ENCODE results near the gene ARHGEF38. TPM values are rescaled to one million over a fixed set of nuclear protein-coding genes. Genes with fewer than 3 reads are reported as not detected.
"Not testable (repeated sequence)": the region's sequence is repeated elsewhere in the genome, so short reads cannot be mapped to it uniquely, and the experiment has no call there.

ARHGEF38 gene
- total and polyA plus RNA-seq, 8 donors, result 0.61 to 23.2 (median 2.5) TPM

- Histone ChIP-seq H3K9me3 (no peaks in the 10 kb centered on the region), H3K27ac (peak overlapping the region; percentile 25 to 78 (median 67)), H3K27me3 (no peaks in the 10 kb centered on the region), H3K4me1 (peaks cover 0 to 33% (median 15%) of the 10 kb centered on the region in 4 donors), H3K4me3 (no peak overlapping the region), H3K36me3 (peaks cover 6 to 52% (median 46%) of the 10 kb centered on the region in 4 donors)
- WGBS, 5 donors, result 34 to 64% (median 38%) methylated on average over 4 of the region's 4 CpGs
- peak in 2 of 3 donors; percentile 49 to 75 for TF ChIP-seq POLR2AphosphoS5 (IDR thresholded peaks at IDR 0.05)
- TF ChIP-seq CTCF (IDR thresholded peaks at IDR 0.05), result no peak
- intact Hi-C loops (cut with DNase I; ENCODE audit: low total_unique reads), result no loop called here
- peak; percentile 84 to 95 for DNase-seq
Measured at GRCh38 chr4:105683038-105683437, 130.6 kb downstream of the ARHGEF38 start.

GRCh38 chr4:105686571-105686970, 134.2 kb downstream of the ARHGEF38 start:
- intact Hi-C loops (cut with DNase I; ENCODE audit: low total_unique reads), result no loop called here
- H3K27me3 ChIP-seq, result no peaks in the 10 kb centered on the region
- H3K4me3 ChIP-seq, result no peak overlapping the region
- H3K4me1 ChIP-seq, result peaks cover 0 to 20% (median 7%) of the 10 kb centered on the region in 4 donors
- TF ChIP-seq EP300 (IDR thresholded peaks at IDR 0.05), result no peak
- TF ChIP-seq POLR2AphosphoS5 (IDR thresholded peaks at IDR 0.05), result no peak
- no peak for TF ChIP-seq POLR2A (IDR thresholded peaks at IDR 0.05)
- TF ChIP-seq CTCF (IDR thresholded peaks at IDR 0.05), result no peak
- 85 to 95% (median 88%) methylated on average over 2 of the region's 2 CpGs for WGBS, 5 donors
- H3K27ac ChIP-seq, result no peak overlapping the region
- H3K36me3 ChIP-seq, result peaks cover 11 to 86% (median 73%) of the 10 kb centered on the region in 4 donors
- DNase-seq, result no peak
- H3K9me3 ChIP-seq, result no peaks in the 10 kb centered on the region

DNA sequence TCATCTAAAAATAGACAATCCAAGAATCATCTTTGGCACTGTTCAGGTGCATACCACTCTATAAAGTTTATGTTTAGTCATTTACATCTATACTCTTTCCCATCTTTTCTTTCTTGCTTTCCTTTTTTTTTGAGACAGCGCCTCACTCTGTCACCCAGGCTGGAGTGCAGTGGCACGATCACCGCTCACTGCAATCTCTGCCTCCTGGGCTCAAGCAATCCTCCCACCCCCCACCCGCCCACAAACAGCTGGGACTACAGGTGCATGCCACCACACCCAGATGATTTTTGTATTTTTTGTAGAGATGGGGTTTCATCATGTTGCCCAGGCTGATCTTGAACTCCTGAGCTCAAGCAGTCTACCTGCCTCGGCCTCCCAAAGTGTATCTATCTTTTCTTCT, 142.4 kb downstream of the ARHGEF38 start:
- intact Hi-C loops (cut with DNase I; ENCODE audit: low total_unique reads); H3K9me3 ChIP-seq: not testable (repeated sequence)

GRCh38 chr4:105695832-105696231, 143.4 kb downstream of the ARHGEF38 start:
- peaks cover 6 to 85% (median 81%) of the 10 kb centered on the region in 4 donors for H3K36me3 ChIP-seq

More for the DNA sequence above, 142.4 kb downstream of the ARHGEF38 start:
- H3K4me3 ChIP-seq, H3K4me1 ChIP-seq, DNase-seq, H3K27me3 ChIP-seq, H3K27ac ChIP-seq: not testable (repeated sequence)
- H3K36me3 ChIP-seq, result peaks cover 6 to 95% (median 86%) of the 10 kb centered on the region in 4 donors
- WGBS, 5 donors, result 94 to 98% (median 95%) methylated on average over 5 of the region's 5 CpGs

DNA sequence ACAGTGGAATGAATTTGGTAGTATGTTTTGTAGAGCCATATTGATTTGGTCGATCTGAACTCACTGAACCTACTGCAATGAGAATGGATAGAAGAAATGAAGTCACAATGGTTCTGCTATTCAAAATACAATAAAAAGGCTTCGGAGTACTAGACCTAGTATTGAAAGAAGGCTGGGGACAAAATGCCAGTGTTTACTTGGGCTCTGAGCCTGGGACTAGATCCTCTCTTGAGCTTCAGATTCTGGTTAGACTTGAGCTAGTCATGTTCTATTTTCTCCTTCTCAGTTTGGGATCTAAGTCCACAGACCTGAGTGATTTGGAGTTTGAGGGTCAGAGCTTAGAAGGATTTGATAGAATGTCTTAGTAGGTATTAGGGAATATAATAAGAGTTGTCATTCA, 146.2 kb downstream of the ARHGEF38 start:
- H3K27me3 ChIP-seq, result no peaks in the 10 kb centered on the region
- peaks cover 0 to 28% (median 9%) of the 10 kb centered on the region in 4 donors for H3K4me1 ChIP-seq
- intact Hi-C loops (cut with DNase I; ENCODE audit: low total_unique reads), result no loop called here
- 69 to 90% (median 83%) methylated on average over 2 of the region's 2 CpGs for WGBS, 5 donors
- no peaks in the 10 kb centered on the region for H3K9me3 ChIP-seq
- no peak overlapping the region for H3K4me3 ChIP-seq
- no peak for TF ChIP-seq POLR2AphosphoS5 (IDR thresholded peaks at IDR 0.05)
- TF ChIP-seq POLR2A (IDR thresholded peaks at IDR 0.05), result no peak
- TF ChIP-seq EP300 (IDR thresholded peaks at IDR 0.05), result no peak
- no peak for TF ChIP-seq CTCF (IDR thresholded peaks at IDR 0.05)
- peaks cover 6 to 63% (median 56%) of the 10 kb centered on the region in 4 donors for H3K36me3 ChIP-seq
- no peak overlapping the region for H3K27ac ChIP-seq
- no peak for DNase-seq

More at GRCh38 chr4:105695832-105696231, 143.4 kb downstream of the ARHGEF38 start:
- DNase-seq; intact Hi-C loops (cut with DNase I; ENCODE audit: low total_unique reads); H3K9me3 ChIP-seq; H3K27me3 ChIP-seq; H3K27ac ChIP-seq; H3K4me3 ChIP-seq: not testable (repeated sequence)
- peaks cover 0 to 15% (median 2%) of the 10 kb centered on the region in 4 donors for H3K4me1 ChIP-seq
- 87 to 98% (median 92%) methylated on average over 8 of the region's 8 CpGs for WGBS, 5 donors
